ENCODE measurements around the gene TSBP1.
"Not testable (repeated sequence)": the region's sequence is repeated elsewhere in the genome, so short reads cannot be mapped to it uniquely, and the experiment has no call there.

The TSBP1 gene

GRCh38 chr6:32375739-32376529, 4.2 kb upstream of the TSBP1 start:
- H3K4me1 ChIP-seq (ENCODE audit: control insufficient read depth in 2 of 2, insufficient read depth in 2 of 2, low read length in 2 of 2), result no peaks in the 10 kb centered on the region

GRCh38 chr6:32371229-32371628, 474 bp downstream of the TSBP1 start:
- H3K27me3 ChIP-seq (ENCODE audit: control insufficient read depth in 2 of 2, insufficient read depth in 2 of 2, low read length in 2 of 2), result no peaks in the 10 kb centered on the region
- no peak overlapping the region for H3K9ac ChIP-seq (ENCODE audit: low read depth in 1 of 2, low read length in 2 of 2)
- no peaks in the 10 kb centered on the region for H3K36me3 ChIP-seq (ENCODE audit: control insufficient read depth in 2 of 2, insufficient read depth in 2 of 2, low read length in 2 of 2)
- H3K4me3 ChIP-seq (ENCODE audit: low read length in 2 of 2), result no peak overlapping the region
- H3K4me1 ChIP-seq (ENCODE audit: control insufficient read depth in 2 of 2, insufficient read depth in 2 of 2, low read length in 2 of 2), result no peaks in the 10 kb centered on the region
- H3K27ac ChIP-seq (ENCODE audit: low read depth in 2 of 2, low read length in 2 of 2), result no peak overlapping the region
- no peaks in the 10 kb centered on the region for H3K9me3 ChIP-seq (ENCODE audit: control insufficient read depth in 2 of 2, low read length in 2 of 2)

More at GRCh38 chr6:32375739-32376529, 4.2 kb upstream of the TSBP1 start:
- H3K27ac ChIP-seq (ENCODE audit: low read depth in 2 of 2, low read length in 2 of 2), result no peak overlapping the region
- H3K27me3 ChIP-seq (ENCODE audit: control insufficient read depth in 2 of 2, insufficient read depth in 2 of 2, low read length in 2 of 2), result no peaks in the 10 kb centered on the region
- no peaks in the 10 kb centered on the region for H3K36me3 ChIP-seq (ENCODE audit: control insufficient read depth in 2 of 2, insufficient read depth in 2 of 2, low read length in 2 of 2)
- H3K4me3 ChIP-seq (ENCODE audit: low read length in 2 of 2), result no peak overlapping the region
- H3K9me3 ChIP-seq (ENCODE audit: control insufficient read depth in 2 of 2, low read length in 2 of 2), result no peaks in the 10 kb centered on the region
- no peak overlapping the region for H3K9ac ChIP-seq (ENCODE audit: low read depth in 1 of 2, low read length in 2 of 2)

- H3K27ac ChIP-seq (ENCODE audit: low read depth in 2 of 2, low read length in 2 of 2), result no peak overlapping the region
- H3K36me3 ChIP-seq (ENCODE audit: control insufficient read depth in 2 of 2, insufficient read depth in 2 of 2, low read length in 2 of 2), result no peaks in the 10 kb centered on the region
- H3K27me3 ChIP-seq (ENCODE audit: control insufficient read depth in 2 of 2, insufficient read depth in 2 of 2, low read length in 2 of 2), result no peaks in the 10 kb centered on the region
- no peaks in the 10 kb centered on the region for H3K9me3 ChIP-seq (ENCODE audit: control insufficient read depth in 2 of 2, low read length in 2 of 2)
- no peaks in the 10 kb centered on the region for H3K4me1 ChIP-seq (ENCODE audit: control insufficient read depth in 2 of 2, insufficient read depth in 2 of 2, low read length in 2 of 2)
- no peak overlapping the region for H3K9ac ChIP-seq (ENCODE audit: low read depth in 1 of 2, low read length in 2 of 2)
- no peak overlapping the region for H3K4me3 ChIP-seq (ENCODE audit: low read length in 2 of 2)
Measured at GRCh38 chr6:32370505-32370904, 1.2 kb downstream of the TSBP1 start.

- H3K9me3 ChIP-seq (ENCODE audit: control insufficient read depth in 2 of 2, low read length in 2 of 2), result no peaks in the 10 kb centered on the region
- H3K27me3 ChIP-seq (ENCODE audit: control insufficient read depth in 2 of 2, insufficient read depth in 2 of 2, low read length in 2 of 2), result no peaks in the 10 kb centered on the region
- no peak overlapping the region for H3K27ac ChIP-seq (ENCODE audit: low read depth in 2 of 2, low read length in 2 of 2)
- H3K4me3 ChIP-seq (ENCODE audit: low read length in 2 of 2), result no peak overlapping the region
- H3K36me3 ChIP-seq (ENCODE audit: control insufficient read depth in 2 of 2, insufficient read depth in 2 of 2, low read length in 2 of 2), result no peaks in the 10 kb centered on the region
- H3K9ac ChIP-seq (ENCODE audit: low read depth in 1 of 2, low read length in 2 of 2), result no peak overlapping the region
- H3K4me1 ChIP-seq (ENCODE audit: control insufficient read depth in 2 of 2, insufficient read depth in 2 of 2, low read length in 2 of 2), result no peaks in the 10 kb centered on the region
Measured at GRCh38 chr6:32369660-32370059, 2.0 kb downstream of the TSBP1 start.

- no peak overlapping the region for H3K27ac ChIP-seq (ENCODE audit: low read depth in 2 of 2, low read length in 2 of 2)
- H3K27me3 ChIP-seq (ENCODE audit: control insufficient read depth in 2 of 2, insufficient read depth in 2 of 2, low read length in 2 of 2), result no peaks in the 10 kb centered on the region
- no peaks in the 10 kb centered on the region for H3K9me3 ChIP-seq (ENCODE audit: control insufficient read depth in 2 of 2, low read length in 2 of 2)
- H3K4me3 ChIP-seq (ENCODE audit: low read length in 2 of 2), result no peak overlapping the region
- no peak overlapping the region for H3K9ac ChIP-seq (ENCODE audit: low read depth in 1 of 2, low read length in 2 of 2)
- H3K36me3 ChIP-seq (ENCODE audit: control insufficient read depth in 2 of 2, insufficient read depth in 2 of 2, low read length in 2 of 2), result no peaks in the 10 kb centered on the region
- no peaks in the 10 kb centered on the region for H3K4me1 ChIP-seq (ENCODE audit: control insufficient read depth in 2 of 2, insufficient read depth in 2 of 2, low read length in 2 of 2)
Measured at GRCh38 chr6:32367644-32368043, 4.1 kb downstream of the TSBP1 start.

GRCh38 chr6:32359225-32359624, 12.5 kb downstream of the TSBP1 start:
- H3K9ac ChIP-seq (ENCODE audit: low read depth in 1 of 2, low read length in 2 of 2); H3K27me3 ChIP-seq (ENCODE audit: control insufficient read depth in 2 of 2, insufficient read depth in 2 of 2, low read length in 2 of 2); H3K9me3 ChIP-seq (ENCODE audit: control insufficient read depth in 2 of 2, low read length in 2 of 2); H3K36me3 ChIP-seq (ENCODE audit: control insufficient read depth in 2 of 2, insufficient read depth in 2 of 2, low read length in 2 of 2); H3K4me3 ChIP-seq (ENCODE audit: low read length in 2 of 2); H3K27ac ChIP-seq (ENCODE audit: low read depth in 2 of 2, low read length in 2 of 2); H3K4me1 ChIP-seq (ENCODE audit: control insufficient read depth in 2 of 2, insufficient read depth in 2 of 2, low read length in 2 of 2): not testable (repeated sequence)

- H3K9me3 ChIP-seq (ENCODE audit: control insufficient read depth in 2 of 2, low read length in 2 of 2); H3K4me1 ChIP-seq (ENCODE audit: control insufficient read depth in 2 of 2, insufficient read depth in 2 of 2, low read length in 2 of 2); H3K27me3 ChIP-seq (ENCODE audit: control insufficient read depth in 2 of 2, insufficient read depth in 2 of 2, low read length in 2 of 2); H3K36me3 ChIP-seq (ENCODE audit: control insufficient read depth in 2 of 2, insufficient read depth in 2 of 2, low read length in 2 of 2); H3K9ac ChIP-seq (ENCODE audit: low read depth in 1 of 2, low read length in 2 of 2); H3K27ac ChIP-seq (ENCODE audit: low read depth in 2 of 2, low read length in 2 of 2); H3K4me3 ChIP-seq (ENCODE audit: low read length in 2 of 2): not testable (repeated sequence)
Measured at GRCh38 chr6:32358548-32358947, 13.2 kb downstream of the TSBP1 start.

GRCh38 chr6:32355018-32355417, 16.7 kb downstream of the TSBP1 start:
- H3K9me3 ChIP-seq (ENCODE audit: control insufficient read depth in 2 of 2, low read length in 2 of 2), result no peaks in the 10 kb centered on the region
- no peaks in the 10 kb centered on the region for H3K36me3 ChIP-seq (ENCODE audit: control insufficient read depth in 2 of 2, insufficient read depth in 2 of 2, low read length in 2 of 2)
- no peaks in the 10 kb centered on the region for H3K4me1 ChIP-seq (ENCODE audit: control insufficient read depth in 2 of 2, insufficient read depth in 2 of 2, low read length in 2 of 2)
- no peaks in the 10 kb centered on the region for H3K27me3 ChIP-seq (ENCODE audit: control insufficient read depth in 2 of 2, insufficient read depth in 2 of 2, low read length in 2 of 2)
- no peak overlapping the region for H3K27ac ChIP-seq (ENCODE audit: low read depth in 2 of 2, low read length in 2 of 2)
- no peak overlapping the region for H3K9ac ChIP-seq (ENCODE audit: low read depth in 1 of 2, low read length in 2 of 2)
- H3K4me3 ChIP-seq (ENCODE audit: low read length in 2 of 2), result no peak overlapping the region

GRCh38 chr6:32353348-32353747, 18.4 kb downstream of the TSBP1 start:
- Histone ChIP-seq H3K27ac (ENCODE audit: low read depth in 2 of 2, low read length in 2 of 2) (no peak overlapping the region), H3K4me1 (ENCODE audit: control insufficient read depth in 2 of 2, insufficient read depth in 2 of 2, low read length in 2 of 2) (no peaks in the 10 kb centered on the region), H3K27me3 (ENCODE audit: control insufficient read depth in 2 of 2, insufficient read depth in 2 of 2, low read length in 2 of 2) (peaks cover 0 to 2% of the 10 kb centered on the region in 2 donors), H3K36me3 (ENCODE audit: control insufficient read depth in 2 of 2, insufficient read depth in 2 of 2, low read length in 2 of 2) (no peaks in the 10 kb centered on the region), H3K9ac (ENCODE audit: low read depth in 1 of 2, low read length in 2 of 2) (no peak overlapping the region), H3K9me3 (ENCODE audit: control insufficient read depth in 2 of 2, low read length in 2 of 2) (no peaks in the 10 kb centered on the region), H3K4me3 (ENCODE audit: low read length in 2 of 2) (no peak overlapping the region)

GRCh38 chr6:32340242-32340641, 31.5 kb downstream of the TSBP1 start:
- H3K9me3 ChIP-seq (ENCODE audit: control insufficient read depth in 2 of 2, low read length in 2 of 2), result no peaks in the 10 kb centered on the region

More at GRCh38 chr6:32340242-32340641, 31.5 kb downstream of the TSBP1 start:
- Histone ChIP-seq H3K27me3 (ENCODE audit: control insufficient read depth in 2 of 2, insufficient read depth in 2 of 2, low read length in 2 of 2) (no peaks in the 10 kb centered on the region), H3K4me3 (ENCODE audit: low read length in 2 of 2) (no peak overlapping the region), H3K27ac (ENCODE audit: low read depth in 2 of 2, low read length in 2 of 2) (no peak overlapping the region), H3K9ac (ENCODE audit: low read depth in 1 of 2, low read length in 2 of 2) (no peak overlapping the region), H3K36me3 (ENCODE audit: control insufficient read depth in 2 of 2, insufficient read depth in 2 of 2, low read length in 2 of 2) (no peaks in the 10 kb centered on the region), H3K4me1 (ENCODE audit: control insufficient read depth in 2 of 2, insufficient read depth in 2 of 2, low read length in 2 of 2) (no peaks in the 10 kb centered on the region)
